Bronchial epithelial cell (primary cell): ENCODE data around the gene FDX1. TPM values are rescaled to one million over a fixed set of nuclear protein-coding genes. Genes with fewer than 3 reads are reported as not detected.

Source experiments
- DNase-seq: peaks from one replicate; pipeline ENCODE4 v3.0.0-alpha.2; 2010; ENCODE audit warnings: low read depth
- FAIRE-seq: peaks from 2 replicates; lab custom pipeline; 2011; peaks lifted over from hg19 to GRCh38; lab: Jason Lieb, UNC
- H3K27me3 ChIP-seq: 2 replicates; pipeline ENCODE4 v1.5.1; 2011; ENCODE audit warnings: low read length; ENCODE audit not compliant: control insufficient read depth, insufficient read depth
- H3K36me3 ChIP-seq: 2 replicates; pipeline ENCODE4 v1.5.1; 2011; ENCODE audit warnings: low read length; ENCODE audit not compliant: control insufficient read depth, insufficient read depth
- H3K4me3 ChIP-seq: 2 replicates; pipeline ENCODE4 v1.5.1; 2011; ENCODE audit warnings: mild to moderate bottlenecking, low read depth, low read length, control low read depth
- CTCF ChIP-seq: IDR thresholded peaks from 2 replicates; pipeline ENCODE4 v1.5.1; 2011; ENCODE audit warnings: mild to moderate bottlenecking, moderate library complexity, low read length, control low read depth, inconsistent platforms; ENCODE audit not compliant: insufficient read depth, severe bottlenecking
- total RNA-seq: library from RNA; depleted of rRNA; stranded (reverse); fragments of >200 nt; gene quantifications from 2 replicates; pipeline ENCODE4 v1.2.1, GENCODE V29; 2014

FDX1 gene
- total RNA-seq, 1 donor from 2014 or later = 11.6 TPM

- Histone ChIP-seq H3K4me3 (no peak overlapping the region), H3K36me3 (no peaks in the 10 kb centered on the region), H3K27me3 (no peaks in the 10 kb centered on the region)
- no peak for TF ChIP-seq CTCF
- FAIRE-seq (no peak), DNase-seq (no peak)
Observed at GRCh38 chr11:110475671-110476070, 45.9 kb downstream of the FDX1 start.

- DNase-seq (no peak), FAIRE-seq (no peak)
- H3K4me3 ChIP-seq = no peak overlapping the region
- no peaks in the 10 kb centered on the region for H3K36me3 ChIP-seq
- H3K27me3 ChIP-seq = no peaks in the 10 kb centered on the region
- peak; percentile 10 for TF ChIP-seq CTCF
Observed at GRCh38 chr11:110478410-110478809, 48.7 kb downstream of the FDX1 start.

- peak; percentile 29 for DNase-seq
Observed at GRCh38 chr11:110479108-110480101, 49.7 kb downstream of the FDX1 start.

GRCh38 chr11:110481523-110481922 lies 51.8 kb downstream of the FDX1 start:
- FAIRE-seq (no peak), DNase-seq (no peak)
- TF ChIP-seq CTCF = no peak
- Histone ChIP-seq H3K36me3 (no peaks in the 10 kb centered on the region), H3K4me3 (no peak overlapping the region), H3K27me3 (no peaks in the 10 kb centered on the region)

More at GRCh38 chr11:110479108-110480101, 49.7 kb downstream of the FDX1 start:
- Histone ChIP-seq H3K36me3 (no peaks in the 10 kb centered on the region), H3K27me3 (no peaks in the 10 kb centered on the region), H3K4me3 (no peak overlapping the region)
- FAIRE-seq = peak; percentile 79
- no peak for TF ChIP-seq CTCF

GRCh38 chr11:110486156-110486555 lies 56.4 kb downstream of the FDX1 start:
- TF ChIP-seq CTCF = no peak
- Histone ChIP-seq H3K27me3 (no peaks in the 10 kb centered on the region), H3K36me3 (no peaks in the 10 kb centered on the region), H3K4me3 (no peak overlapping the region)
- no peak for FAIRE-seq
- no peak for DNase-seq
